OCI-LY1 (cell line): Measurements from ENCODE around the gene PCNT.

ENCODE experiments used
- H2AFZ ChIP-seq: fragments of 200-600 bp; sonication (generic), shearing (Covaris generic); 2 replicates; pipeline ENCODE4 v1.6.0; 2014; ENCODE audit warnings: antibody characterized with exemption, mild to moderate bottlenecking, low read length
- H3F3A ChIP-seq: fragments of 200-600 bp; sonication (generic), shearing (Covaris generic); 2 replicates; pipeline ENCODE4 v1.6.0; 2014; ENCODE audit warnings: mild to moderate bottlenecking, antibody characterized with exemption, low read length, moderate library complexity; ENCODE audit not compliant: insufficient read depth
- H3K27ac ChIP-seq: fragments of 200-600 bp; sonication (generic); 2 replicates; pipeline ENCODE4 v1.5.1; 2014; ENCODE audit warnings: low read length, mixed run types, mild to moderate bottlenecking, low read depth; ENCODE audit not compliant: poor library complexity, severe bottlenecking
- H3K27me3 ChIP-seq: fragments of 200-600 bp; sonication (generic); 2 replicates; pipeline ENCODE4 v1.6.0; 2014; ENCODE audit warnings: antibody characterized with exemption, mild to moderate bottlenecking, low read length, moderate library complexity; ENCODE audit not compliant: insufficient read depth
- H3K36me3 ChIP-seq: fragments of 200-600 bp; sonication (generic); 2 replicates; pipeline ENCODE4 v1.6.1; 2014; ENCODE audit warnings: mild to moderate bottlenecking, antibody characterized with exemption, low read length, moderate library complexity, mixed read lengths; ENCODE audit not compliant: insufficient read depth
- H3K4me1 ChIP-seq: fragments of 200-600 bp; sonication (generic); 2 replicates; pipeline ENCODE4 v1.5.1; 2014; ENCODE audit warnings: mild to moderate bottlenecking, low read length, moderate library complexity; ENCODE audit not compliant: insufficient read depth, severe bottlenecking
- H3K4me2 ChIP-seq: fragments of 200-600 bp; sonication (generic), shearing (Covaris generic); 2 replicates; pipeline ENCODE4 v1.6.1; 2014; ENCODE audit warnings: low read length
- H3K4me3 ChIP-seq: fragments of 200-600 bp; sonication (generic); 2 replicates; pipeline ENCODE4 v1.5.1; 2014; ENCODE audit warnings: low read length, low read depth, mild to moderate bottlenecking, mixed read lengths; ENCODE audit not compliant: poor library complexity, severe bottlenecking
- H3K79me2 ChIP-seq: fragments of 200-600 bp; shearing (Covaris generic); 2 replicates; pipeline ENCODE4 v1.6.1; 2016; ENCODE audit warnings: mixed run types, low read length, mixed read lengths; ENCODE audit not compliant: insufficient read depth
- H3K9ac ChIP-seq: fragments of 200-600 bp; sonication (generic), shearing (Covaris generic); 2 replicates; pipeline ENCODE4 v1.6.1; 2014; ENCODE audit warnings: mild to moderate bottlenecking, low read length, mixed read lengths
- H3K9me2 ChIP-seq: fragments of 200-600 bp; sonication (generic), shearing (Covaris generic); 2 replicates; pipeline ENCODE4 v1.6.1; 2014; ENCODE audit warnings: low read depth, mild to moderate bottlenecking, low read length, mixed read lengths
- H3K9me3 ChIP-seq: fragments of 200-600 bp; shearing (Covaris generic); 2 replicates; pipeline ENCODE4 v1.6.1; 2014; ENCODE audit warnings: low read length, mixed read lengths
- H4K20me1 ChIP-seq: fragments of 200-600 bp; sonication (generic), shearing (Covaris generic); 2 replicates; pipeline ENCODE4 v1.6.0; 2016; ENCODE audit warnings: mild to moderate bottlenecking, low read length; ENCODE audit not compliant: insufficient read depth
- EZH2 ChIP-seq: fragments of 200-600 bp; sonication (generic), shearing (Covaris generic); IDR thresholded peaks from 2 replicates; pipeline ENCODE4 v1.8.0; 2017; ENCODE audit warnings: borderline replicate concordance, mixed run types, mild to moderate bottlenecking, antibody characterized with exemption, low read length, moderate library complexity, mixed read lengths
- TF ChIP-seq, protein P1 (sequence below): fragments of 200-600 bp; sonication (generic), shearing (Covaris generic); IDR thresholded peaks from 2 replicates; pipeline ENCODE4 v1.5.1; 2017; ENCODE audit warnings: mild to moderate bottlenecking, antibody characterized with exemption, low read length, moderate library complexity, mixed read lengths

Gene PCNT

DNA sequence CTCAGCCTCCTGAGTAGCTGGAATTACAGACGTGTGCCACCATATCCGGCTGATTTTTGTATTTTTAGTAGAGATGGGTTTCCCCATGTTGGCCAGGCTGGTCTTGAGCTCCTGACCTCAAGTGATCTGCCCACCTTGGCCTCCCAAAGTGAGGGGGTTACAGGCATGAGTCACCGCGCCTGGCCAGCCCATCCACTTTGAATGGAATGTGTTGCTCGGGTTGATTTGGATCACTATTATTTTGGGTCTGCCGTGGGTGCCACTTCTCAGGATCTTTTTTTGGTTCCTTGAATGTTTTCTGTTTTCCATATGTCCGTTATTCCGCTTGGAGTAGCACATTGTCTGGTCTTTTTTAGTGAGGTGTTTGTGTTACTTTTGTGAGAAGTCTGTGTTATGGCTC is 17.0 kb downstream of the PCNT start:
- H3K9me2 ChIP-seq: no peaks in the 10 kb centered on the region
- H3K27ac ChIP-seq: no peak overlapping the region
- H3K4me2 ChIP-seq: no peak overlapping the region
- no peak for TF ChIP-seq EZH2
- TF ChIP-seq, protein P1, sequence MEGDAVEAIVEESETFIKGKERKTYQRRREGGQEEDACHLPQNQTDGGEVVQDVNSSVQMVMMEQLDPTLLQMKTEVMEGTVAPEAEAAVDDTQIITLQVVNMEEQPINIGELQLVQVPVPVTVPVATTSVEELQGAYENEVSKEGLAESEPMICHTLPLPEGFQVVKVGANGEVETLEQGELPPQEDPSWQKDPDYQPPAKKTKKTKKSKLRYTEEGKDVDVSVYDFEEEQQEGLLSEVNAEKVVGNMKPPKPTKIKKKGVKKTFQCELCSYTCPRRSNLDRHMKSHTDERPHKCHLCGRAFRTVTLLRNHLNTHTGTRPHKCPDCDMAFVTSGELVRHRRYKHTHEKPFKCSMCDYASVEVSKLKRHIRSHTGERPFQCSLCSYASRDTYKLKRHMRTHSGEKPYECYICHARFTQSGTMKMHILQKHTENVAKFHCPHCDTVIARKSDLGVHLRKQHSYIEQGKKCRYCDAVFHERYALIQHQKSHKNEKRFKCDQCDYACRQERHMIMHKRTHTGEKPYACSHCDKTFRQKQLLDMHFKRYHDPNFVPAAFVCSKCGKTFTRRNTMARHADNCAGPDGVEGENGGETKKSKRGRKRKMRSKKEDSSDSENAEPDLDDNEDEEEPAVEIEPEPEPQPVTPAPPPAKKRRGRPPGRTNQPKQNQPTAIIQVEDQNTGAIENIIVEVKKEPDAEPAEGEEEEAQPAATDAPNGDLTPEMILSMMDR: no peak
- H3K9ac ChIP-seq: no peak overlapping the region
- H3K36me3 ChIP-seq: peaks cover 73% of the 10 kb centered on the region
- H3K9me3 ChIP-seq: no peaks in the 10 kb centered on the region
- H3K4me1 ChIP-seq: no peaks in the 10 kb centered on the region
- no peaks in the 10 kb centered on the region for H3K27me3 ChIP-seq
- H3F3A ChIP-seq: no peaks in the 10 kb centered on the region
- H4K20me1 ChIP-seq: no peaks in the 10 kb centered on the region
- H3K4me3 ChIP-seq: no peak overlapping the region
- H3K79me2 ChIP-seq: no peaks in the 10 kb centered on the region
- no peak overlapping the region for H2AFZ ChIP-seq

DNA sequence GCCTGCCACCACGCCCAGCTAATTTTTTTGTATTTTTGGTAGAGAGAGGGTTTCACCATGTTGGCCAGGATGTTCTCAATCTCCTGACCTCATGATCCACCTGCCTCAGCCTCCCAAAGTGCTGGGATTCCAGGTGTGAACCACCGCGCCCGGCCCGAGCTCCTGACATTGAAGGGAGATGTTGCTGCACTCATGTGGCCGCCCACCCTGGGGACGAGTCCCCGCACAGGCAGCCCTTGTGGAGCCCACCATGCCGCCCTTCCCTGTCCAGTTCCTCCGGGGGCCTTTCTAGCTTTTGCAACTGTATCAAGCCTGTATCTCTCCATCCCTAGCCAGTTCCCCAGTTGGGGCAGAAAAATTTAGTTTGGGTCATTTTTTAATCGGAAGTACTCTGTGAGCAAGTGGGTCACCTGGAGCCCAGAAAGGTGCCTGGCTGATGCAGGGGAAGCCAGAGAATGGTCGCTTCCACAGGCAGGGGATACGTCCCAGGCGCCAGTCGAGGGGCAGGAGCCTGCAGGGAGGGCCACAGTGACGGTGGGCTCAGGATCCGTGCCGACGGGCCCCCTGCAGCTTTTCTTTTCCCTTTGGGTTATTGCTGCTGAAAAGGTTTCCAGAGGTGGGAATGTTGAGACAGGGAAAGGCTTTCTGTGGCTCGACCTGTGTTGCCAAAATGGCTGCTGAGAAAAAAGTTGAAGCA is 20.4 kb downstream of the PCNT start:
- H3K9me2 ChIP-seq: no peaks in the 10 kb centered on the region
- no peak overlapping the region for H2AFZ ChIP-seq
- H3K4me2 ChIP-seq: no peak overlapping the region
- H3K9ac ChIP-seq: no peak overlapping the region
- no peaks in the 10 kb centered on the region for H3K9me3 ChIP-seq
- TF ChIP-seq, protein P1: no peak
- TF ChIP-seq EZH2: no peak
- no peaks in the 10 kb centered on the region for H3K79me2 ChIP-seq
- no peaks in the 10 kb centered on the region for H3K4me1 ChIP-seq
- H3K27me3 ChIP-seq: no peaks in the 10 kb centered on the region
- no peaks in the 10 kb centered on the region for H3F3A ChIP-seq
- H3K27ac ChIP-seq: no peak overlapping the region
- H3K4me3 ChIP-seq: no peak overlapping the region
- H3K36me3 ChIP-seq: peaks cover 74% of the 10 kb centered on the region
- H4K20me1 ChIP-seq: no peaks in the 10 kb centered on the region

DNA sequence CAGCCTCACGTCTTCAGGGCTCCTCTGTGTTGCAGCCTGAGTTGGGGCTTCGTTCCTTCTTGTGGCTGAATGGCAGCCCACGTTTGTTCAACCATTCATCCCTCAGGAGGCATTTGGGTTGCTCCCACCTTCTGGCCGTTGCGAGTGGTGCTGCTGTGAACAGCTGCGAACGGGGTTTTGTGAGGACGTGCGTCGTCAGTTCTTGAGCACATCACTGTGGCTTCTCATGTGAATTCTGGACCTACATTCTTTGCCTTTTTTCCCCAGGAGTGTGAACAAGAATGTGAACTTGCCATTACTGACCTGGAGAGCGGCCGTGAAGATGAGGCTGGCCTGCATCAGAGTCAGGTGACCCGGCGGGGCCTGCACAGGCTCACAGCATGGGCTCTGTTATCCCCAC is 21.9 kb downstream of the PCNT start:
- H3K79me2 ChIP-seq: no peaks in the 10 kb centered on the region
- H4K20me1 ChIP-seq: no peaks in the 10 kb centered on the region
- H3K36me3 ChIP-seq: peaks cover 73% of the 10 kb centered on the region
- H3K4me3 ChIP-seq: no peak overlapping the region
- no peak overlapping the region for H2AFZ ChIP-seq
- no peaks in the 10 kb centered on the region for H3K4me1 ChIP-seq
- no peak for TF ChIP-seq EZH2
- TF ChIP-seq, protein P1: no peak
- no peaks in the 10 kb centered on the region for H3K27me3 ChIP-seq
- H3F3A ChIP-seq: no peaks in the 10 kb centered on the region
- H3K9me2 ChIP-seq: no peaks in the 10 kb centered on the region
- no peak overlapping the region for H3K4me2 ChIP-seq
- no peak overlapping the region for H3K27ac ChIP-seq
- no peak overlapping the region for H3K9ac ChIP-seq
- H3K9me3 ChIP-seq: no peaks in the 10 kb centered on the region
